HepG2 (cell line): ENCODE measurements around the gene ZNF248. TPM values are rescaled to one million over a fixed set of nuclear protein-coding genes. Genes with fewer than 3 reads are reported as not detected.

ENCODE experiments used
- ATAC-seq: fragments of 200-7000 bp; cut with Tn5 transposase; 3 replicates; pipeline ENCODE4 v1.9.1; 2020; ENCODE audit warnings: mild to moderate bottlenecking, moderate library complexity
- BruUV-seq: library from RNA; stranded (reverse); fragments of 400-500 nt; replicated peaks from 2 replicates; lab custom pipeline; 2021; lab: Mats Ljungman, UMichigan
- CTCF ChIA-PET: fragments of 300-600 bp; formaldehyde crosslinking; extraction: SDS; loops from one replicate; lab custom pipeline; 2021; ENCODE audit warnings: low total read pairs, inconsistent platforms, low intra/inter-chr PET ratio; lab: Yijun Ruan, JAX
- POLR2A ChIA-PET: fragments of 350-600 bp; sonication (Branson Sonifier 250); formaldehyde crosslinking; loops from one replicate; lab custom pipeline; 2020; ENCODE audit warnings: antibody characterized with exemption, inconsistent platforms; lab: Yijun Ruan, JAX
- DNase-seq: peaks from one replicate; pipeline ENCODE4 v3.0.0-alpha.2; 2015; ENCODE audit warnings: low spot score
- FAIRE-seq: peaks from 3 replicates; lab custom pipeline; 2011; peaks lifted over from hg19 to GRCh38; lab: Jason Lieb, UNC
- H2AFZ ChIP-seq: one replicate; pipeline ENCODE4 v1.6.1; 2011; ENCODE audit warnings: low read length, inconsistent platforms
- H3K27ac ChIP-seq: fragments of 300-600 bp; 3 replicates; pipeline ENCODE4 v1.8.0; 2011; ENCODE audit warnings: mixed run types, mild to moderate bottlenecking, mixed read lengths, low read length, inconsistent platforms; ENCODE audit not compliant: insufficient read depth; ENCODE audit errors: extremely low read length
- H3K27me3 ChIP-seq, 2 experiments: fragments of 200-600 bp in 1 of 2; 2 replicates in 1 of 2; 3 replicates in 1 of 2; pipeline versions ENCODE4 v1.6.0 to v1.8.0; 2011; ENCODE audit warnings: low read length in 2 of 2, mild to moderate bottlenecking in 2 of 2, moderate library complexity in 2 of 2, inconsistent platforms in 1 of 2; ENCODE audit not compliant: insufficient read depth in 2 of 2, control insufficient read depth in 1 of 2
- H3K36me3 ChIP-seq, 2 experiments: fragments of 200-600 bp in 1 of 2; replicated peaks in 1 of 2; 2 replicates in 1 of 2; 3 replicates in 1 of 2; pipeline versions ENCODE4 v1.5.1 to v1.8.0; 2011; ENCODE audit warnings: low read length in 2 of 2, inconsistent platforms in 1 of 2; ENCODE audit not compliant: insufficient read depth in 2 of 2, control insufficient read depth in 1 of 2
- H3K4me1 ChIP-seq: 2 replicates; pipeline ENCODE4 v1.5.1; 2012; ENCODE audit warnings: low read length, inconsistent platforms; ENCODE audit not compliant: insufficient read depth
- H3K4me2 ChIP-seq: 2 replicates; pipeline ENCODE4 v1.6.0; 2011; ENCODE audit warnings: low read depth, low read length, inconsistent platforms
- H3K4me3 ChIP-seq, 3 experiments: fragments of 200-600 bp in 1 of 3; sonication (generic), shearing (Covaris generic) in 1 of 3; replicated peaks in 1 of 3; 2 replicates each; pipeline ENCODE4 v1.5.1; 2011 to 2016; ENCODE audit warnings: low read length in 3 of 3, inconsistent platforms in 2 of 3, low read depth in 2 of 3, mild to moderate bottlenecking in 2 of 3, control low read depth in 1 of 3, mixed read lengths in 1 of 3; ENCODE audit not compliant: insufficient read depth in 1 of 3
- H3K79me2 ChIP-seq: one replicate; pipeline ENCODE4 v1.6.1; 2011; ENCODE audit warnings: low read length, inconsistent platforms; ENCODE audit not compliant: insufficient read depth
- H3K9ac ChIP-seq: 2 replicates; pipeline ENCODE4 v1.6.0; 2011; ENCODE audit warnings: mild to moderate bottlenecking, low read depth, low read length, inconsistent platforms; ENCODE audit not compliant: insufficient read depth
- H3K9me3 ChIP-seq: 2 replicates; pipeline ENCODE4 v1.5.1; 2012; ENCODE audit warnings: mild to moderate bottlenecking, low read length
- H4K20me1 ChIP-seq: 2 replicates; pipeline ENCODE4 v1.6.0; 2011; ENCODE audit warnings: inconsistent platforms, mild to moderate bottlenecking, low read length, moderate library complexity; ENCODE audit not compliant: insufficient read depth
- DNMT3B ChIP-seq: conservative IDR thresholded peaks from 2 replicates; pipeline ENCODE4 v1.6.1; 2016; ENCODE audit warnings: missing biosample characterization, control low read depth
- EZH2 ChIP-seq: conservative IDR thresholded peaks from 2 replicates; pipeline ENCODE4 v1.6.1; 2012; ENCODE audit warnings: mild to moderate bottlenecking, low read depth, low read length, moderate library complexity
- FOSL2 ChIP-seq: sonication (generic); formaldehyde crosslinking; IDR thresholded peaks from 2 replicates; pipeline ENCODE4 v1.4.0; 2020; ENCODE audit warnings: missing genetic modification reagents
- FOXA3 ChIP-seq: IDR thresholded peaks from 2 replicates; pipeline ENCODE4 v1.6.1; 2016; ENCODE audit warnings: missing genetic modification reagents, missing compliant biosample characterization
- HMGXB3 ChIP-seq: sonication (generic); formaldehyde crosslinking; IDR thresholded peaks from 2 replicates; pipeline ENCODE4 v1.4.0; 2020; ENCODE audit warnings: missing genetic modification reagents, borderline replicate concordance
- MTA1 ChIP-seq: sonication (generic); formaldehyde crosslinking; IDR thresholded peaks from 2 replicates; pipeline ENCODE4 v1.4.0; 2020; ENCODE audit warnings: missing genetic modification reagents, mild to moderate bottlenecking, borderline replicate concordance
- SRF ChIP-seq: IDR thresholded peaks from 2 replicates; pipeline ENCODE4 v1.6.1; 2011; ENCODE audit warnings: mild to moderate bottlenecking, low read depth, low read length, moderate library complexity
- TEAD3 ChIP-seq: optimal IDR thresholded peaks from 2 replicates; pipeline ENCODE3; 2016; ENCODE audit warnings: borderline replicate concordance
- THAP8 ChIP-seq: sonication (generic); formaldehyde crosslinking; IDR thresholded peaks from 2 replicates; pipeline ENCODE4 v1.5.1; 2020; ENCODE audit warnings: missing genetic modification reagents, mild to moderate bottlenecking, borderline replicate concordance
- ZNF264 ChIP-seq: sonication (generic); formaldehyde crosslinking; IDR thresholded peaks from 2 replicates; pipeline ENCODE4 v1.4.0; 2020; ENCODE audit warnings: missing genetic modification reagents
- ZNF333 ChIP-seq: sonication (generic); formaldehyde crosslinking; IDR thresholded peaks from 2 replicates; pipeline ENCODE4 v1.4.0; 2020; ENCODE audit warnings: mild to moderate bottlenecking, missing genetic modification reagents, borderline replicate concordance
- WGBS: methylation state at CpG from one replicate; pipeline ENCODE4 v1.1.6; 2017; ENCODE audit warnings: low lambda C conversion rate; 5-methylcytosine and 5-hydroxymethylcytosine counted together
- in situ Hi-C: cut with HindIII; loops from 2 replicates; pipeline ENCODE4 v1.10.0; 2017; ENCODE audit warnings: low pct_unique_long_range_greater_than_20kb; ENCODE audit not compliant: extremely low pct_ligation_motif_present
- intact Hi-C: fragments of 100-400 bp; cut with micrococcal nuclease; formaldehyde crosslinking; loops from one replicate; pipeline ENCODE4 v1.10.0; 2022; ENCODE audit not compliant: unreplicated experiment
- polyA plus RNA-seq, 8 experiments: library from polyadenylated mRNA; depleted of rRNA in 3 of 8; stranded (reverse) in 7 of 8; unstranded in 1 of 8; fragments of >200 nt; fragmentation: Illumina TruSeq in 4 of 8; extraction: Trizol in 4 of 8; gene quantifications; 2 replicates each; pipeline versions ENCODE4 v1.2.1 to v1.2.3, GENCODE V29; 2011 to 2016; ENCODE audit warnings: low read depth in 4 of 8, missing spikeins in 1 of 8, mixed read lengths in 1 of 8; ENCODE audit not compliant: insufficient read depth in 1 of 8
- total RNA-seq, 5 experiments: library from RNA; depleted of rRNA; stranded (reverse); fragments of >200 nt; fragmentation: Illumina TruSeq; extraction: Trizol; gene quantifications; 2 replicates each; pipeline ENCODE4 v1.2.3, GENCODE V29; 2016; ENCODE audit warnings: low read depth in 1 of 5

ZNF248 gene
- total and polyA plus RNA-seq, 2 of the 13 experiments (the other 11 are each of a cell fraction or from before 2014, with no cell fraction given) = 12.8 to 13.3 TPM

- no TSS peak for BruUV-seq
- in situ Hi-C loops = no loop called here
- Histone ChIP-seq H3K4me1 (peaks cover 49% of the 10 kb centered on the region), H3K9ac (no peak overlapping the region), H3K79me2 (no peaks in the 10 kb centered on the region), H4K20me1 (no peaks in the 10 kb centered on the region), H3K4me3 (peak overlapping the region in 2 of 3 experiments; percentile 50 to 54; a peak in 2 of 6 replicates), H3K27me3 (no peaks in the 10 kb centered on the region), H3K36me3 (no peaks in the 10 kb centered on the region), H3K27ac (no peak overlapping the region), H3K9me3 (peaks cover 6% of the 10 kb centered on the region; the same call in 1 of the 2 replicates), H3K4me2 (peak overlapping the region; percentile 69; the same call in 1 of the 2 replicates), H2AFZ (no peak overlapping the region)
- ChIA-PET CTCF (no interaction called here), POLR2A (no interaction called here)
- intact Hi-C loops = no loop called here
- DNase-seq (no peak), FAIRE-seq (no peak), ATAC-seq (peak; percentile 67)
- peak; percentile 50; the same call in 1 of the 2 replicates for TF ChIP-seq FOSL2 (CRISPR knock-in tag)
- TF ChIP-seq ZNF264 = no peak
- 6% methylated on average over 3 of the region's 3 CpGs for WGBS
Observed at GRCh38 chr10:37865264-37865663, 7.9 kb upstream of the ZNF248 start.

- BruUV-seq = no TSS peak
- Histone ChIP-seq H3K79me2 (peaks cover 17% of the 10 kb centered on the region), H3K27me3 (no peaks in the 10 kb centered on the region; a peak in 2 of 5 replicates), H2AFZ (no peak overlapping the region), H3K9ac (no peak overlapping the region), H3K4me1 (peaks cover 40% of the 10 kb centered on the region), H3K27ac (no peak overlapping the region), H3K9me3 (peaks cover 7% of the 10 kb centered on the region; the same call in 1 of the 2 replicates), H3K36me3 (no peaks in the 10 kb centered on the region; a peak in 1 of 5 replicates), H3K4me2 (no peak overlapping the region), H4K20me1 (no peaks in the 10 kb centered on the region), H3K4me3 (no peak overlapping the region)
- ChIA-PET CTCF (no interaction called here), POLR2A (no interaction called here)
- DNase-seq (peak; percentile 27), FAIRE-seq (no peak), ATAC-seq (no peak)
- in situ Hi-C loops (no loop called here), intact Hi-C loops (no loop called here)
- WGBS = 58% methylated on average over 2 of the region's 2 CpGs
- no peak for TF ChIP-seq EZH2
- TF ChIP-seq TEAD3 = peak; percentile 27
- no peak for TF ChIP-seq MTA1 (CRISPR knock-in tag)
- no peak for TF ChIP-seq DNMT3B (CRISPR knock-in tag)
- TF ChIP-seq THAP8 (CRISPR knock-in tag) = no peak
- TF ChIP-seq HMGXB3 (CRISPR knock-in tag) = no peak
- no peak for TF ChIP-seq ZNF333 (CRISPR knock-in tag)
- peak; percentile 85; the same call in 1 of the 2 replicates for TF ChIP-seq SRF
- 0 out of 2 replicates have a peak, but pooled peaks have one; percentile 24 for TF ChIP-seq FOXA3
Observed at GRCh38 chr10:37860494-37861190, 3.2 kb upstream of the ZNF248 start.
